ENCODE measurements around the gene KCNQ1. TPM values are rescaled to one million over a fixed set of nuclear protein-coding genes. Genes with fewer than 3 reads are reported as not detected.

KCNQ1 gene
- total and polyA plus RNA-seq, 7 donors = 0.48 to 3.1 (median 1.1) TPM

- no peak for DNase-seq
- ATAC-seq = peak in 1 of 4 donors; percentile 66
- Histone ChIP-seq H3K9me3 (peaks cover 14% of the 10 kb centered on the region), H3K4me1 (peaks cover 20% of the 10 kb centered on the region), H3K4me3 (no peak overlapping the region), H3K27ac (no peak overlapping the region), H3K36me3 (ENCODE audit: insufficient read depth in 1 of 2, low read depth in 1 of 2) (no peaks in the 10 kb centered on the region), H3K27me3 (ENCODE audit: insufficient read depth in 3 of 3, low read length in 2 of 3) (no peaks in the 10 kb centered on the region)
- intact Hi-C loops (cut with DNase I) = no loop called here
- TF ChIP-seq CTCF (IDR thresholded peaks at IDR 0.05) = no peak
- 73 to 83% (median 82%) methylated on average over 8 of the region's 8 CpGs for whole genome bisulfite sequencing, 3 donors
These were observed 213.0 kb downstream of the KCNQ1 start for GRCh38 chr11:2657697-2658284.

- no peak for DNase-seq
- Histone ChIP-seq H3K9me3 (peaks cover 14% of the 10 kb centered on the region), H3K4me3 (no peak overlapping the region), H3K4me1 (peaks cover 10% of the 10 kb centered on the region), H3K36me3 (ENCODE audit: insufficient read depth in 1 of 2, low read depth in 1 of 2) (no peaks in the 10 kb centered on the region), H3K27ac (no peak overlapping the region), H3K27me3 (ENCODE audit: insufficient read depth in 3 of 3, low read length in 2 of 3) (no peaks in the 10 kb centered on the region)
- intact Hi-C loops (cut with DNase I) = no loop called here
- no peak for TF ChIP-seq CTCF (IDR thresholded peaks at IDR 0.05)
- WGBS, 3 donors = 97 to 98% (median 97%) methylated on average over 2 of the region's 2 CpGs
- ATAC-seq = no peak
These were observed 215.6 kb downstream of the KCNQ1 start for GRCh38 chr11:2660357-2660939.

GRCh38 chr11:2661173-2662023 is 216.6 kb downstream of the KCNQ1 start:
- H3K9me3 ChIP-seq = peaks cover 14% of the 10 kb centered on the region
- no peaks in the 10 kb centered on the region for H3K27me3 ChIP-seq (ENCODE audit: insufficient read depth in 3 of 3, low read length in 2 of 3)
- no peak overlapping the region for H3K4me3 ChIP-seq
- ATAC-seq (no peak), DNase-seq (no peak)
- H3K27ac ChIP-seq = no peak overlapping the region
- no peak for TF ChIP-seq CTCF (IDR thresholded peaks at IDR 0.05)
- H3K36me3 ChIP-seq (ENCODE audit: insufficient read depth in 1 of 2, low read depth in 1 of 2) = no peaks in the 10 kb centered on the region
- intact Hi-C loops (cut with DNase I) = no loop called here
- peaks cover 10% of the 10 kb centered on the region for H3K4me1 ChIP-seq
- WGBS, 3 donors = 91 to 97% (median 92%) methylated on average over 4 of the region's 4 CpGs

GRCh38 chr11:2662024-2662312 is 217.2 kb downstream of the KCNQ1 start:
- Histone ChIP-seq H3K27ac (no peak overlapping the region), H3K27me3 (ENCODE audit: insufficient read depth in 3 of 3, low read length in 2 of 3) (no peaks in the 10 kb centered on the region), H3K36me3 (ENCODE audit: insufficient read depth in 1 of 2, low read depth in 1 of 2) (no peaks in the 10 kb centered on the region), H3K4me1 (peaks cover 10% of the 10 kb centered on the region), H3K9me3 (peaks cover 14% of the 10 kb centered on the region), H3K4me3 (no peak overlapping the region)
- no peak for TF ChIP-seq CTCF (IDR thresholded peaks at IDR 0.05)
- intact Hi-C loops (cut with DNase I) = no loop called here
- ATAC-seq (no peak), DNase-seq (no peak)
- WGBS, 3 donors = 79 to 83% (median 82%) methylated on average over 5 of the region's 5 CpGs

All from psoas muscle (tissue), 8 donors.